Lower leg skin (tissue), 3 donors: ENCODE data around the gene RBP4.

Experiments used
- POLR2A ChIP-seq, 2 donors: fragments of 450-650 bp; IDR thresholded peaks; one replicate each; pipeline ENCODE4 v1.6.1; 2016 to 2017; ENCODE audit warnings: antibody characterized with exemption in 2 of 2, mild to moderate bottlenecking in 1 of 2, moderate library complexity in 1 of 2
- TF ChIP-seq, protein P1 (sequence below), 3 donors: fragments of 450-650 bp; IDR thresholded peaks; one replicate each; pipeline ENCODE4 v1.5.1; 2016; ENCODE audit warnings: antibody characterized with exemption in 3 of 3, mild to moderate bottlenecking in 3 of 3, moderate library complexity in 2 of 3

DNA sequence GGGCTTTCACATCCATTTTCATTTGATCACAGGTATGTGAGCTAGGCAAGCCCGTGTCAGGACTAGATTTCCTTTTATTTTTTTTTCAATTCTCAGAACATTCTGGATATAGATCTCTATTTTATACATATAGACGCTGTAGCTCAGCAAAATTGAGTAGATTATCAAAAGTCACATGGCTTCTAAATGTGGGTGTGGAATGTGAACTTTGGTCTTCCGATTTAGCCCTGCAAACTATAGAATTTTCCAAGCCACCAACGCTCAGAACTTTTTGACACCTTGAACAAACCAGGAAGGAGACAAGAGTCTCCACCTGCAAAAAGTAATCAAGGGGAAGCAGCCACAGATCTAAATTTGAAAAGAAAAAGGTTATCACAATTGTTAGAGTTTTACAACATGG is 50.4 kb downstream of the RBP4 start:
- TF ChIP-seq, protein P1, sequence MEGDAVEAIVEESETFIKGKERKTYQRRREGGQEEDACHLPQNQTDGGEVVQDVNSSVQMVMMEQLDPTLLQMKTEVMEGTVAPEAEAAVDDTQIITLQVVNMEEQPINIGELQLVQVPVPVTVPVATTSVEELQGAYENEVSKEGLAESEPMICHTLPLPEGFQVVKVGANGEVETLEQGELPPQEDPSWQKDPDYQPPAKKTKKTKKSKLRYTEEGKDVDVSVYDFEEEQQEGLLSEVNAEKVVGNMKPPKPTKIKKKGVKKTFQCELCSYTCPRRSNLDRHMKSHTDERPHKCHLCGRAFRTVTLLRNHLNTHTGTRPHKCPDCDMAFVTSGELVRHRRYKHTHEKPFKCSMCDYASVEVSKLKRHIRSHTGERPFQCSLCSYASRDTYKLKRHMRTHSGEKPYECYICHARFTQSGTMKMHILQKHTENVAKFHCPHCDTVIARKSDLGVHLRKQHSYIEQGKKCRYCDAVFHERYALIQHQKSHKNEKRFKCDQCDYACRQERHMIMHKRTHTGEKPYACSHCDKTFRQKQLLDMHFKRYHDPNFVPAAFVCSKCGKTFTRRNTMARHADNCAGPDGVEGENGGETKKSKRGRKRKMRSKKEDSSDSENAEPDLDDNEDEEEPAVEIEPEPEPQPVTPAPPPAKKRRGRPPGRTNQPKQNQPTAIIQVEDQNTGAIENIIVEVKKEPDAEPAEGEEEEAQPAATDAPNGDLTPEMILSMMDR (IDR thresholded peaks at IDR 0.05): no peak
- no peak for TF ChIP-seq POLR2A (IDR thresholded peaks at IDR 0.05)
